Measurements from ENCODE around the gene NUTM2F.
"Not testable (repeated sequence)": the region's sequence is repeated elsewhere in the genome, so short reads cannot be mapped to it uniquely, and the experiment has no call there.

DNA sequence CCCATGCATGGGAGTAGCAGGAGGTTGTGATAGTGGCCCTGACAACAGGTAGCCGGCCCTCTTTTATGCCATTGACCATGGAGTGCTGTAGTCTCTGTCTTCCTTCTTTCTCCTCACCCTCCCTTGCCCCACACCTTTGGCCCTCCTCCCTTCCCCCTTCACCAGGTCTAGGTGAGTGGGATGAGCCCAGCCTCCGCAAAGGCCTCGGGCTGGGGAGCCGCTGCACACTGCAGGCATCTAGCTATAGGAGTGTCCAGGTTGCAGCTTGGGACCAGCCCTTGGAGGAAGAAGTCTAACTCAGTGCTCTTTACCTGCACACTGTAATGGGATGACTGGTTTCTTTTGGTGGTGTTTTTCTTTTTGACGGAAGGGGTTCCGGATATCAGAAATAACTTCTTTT is 12.3 kb upstream of the NUTM2F start:
- TF ChIP-seq, protein P1, sequence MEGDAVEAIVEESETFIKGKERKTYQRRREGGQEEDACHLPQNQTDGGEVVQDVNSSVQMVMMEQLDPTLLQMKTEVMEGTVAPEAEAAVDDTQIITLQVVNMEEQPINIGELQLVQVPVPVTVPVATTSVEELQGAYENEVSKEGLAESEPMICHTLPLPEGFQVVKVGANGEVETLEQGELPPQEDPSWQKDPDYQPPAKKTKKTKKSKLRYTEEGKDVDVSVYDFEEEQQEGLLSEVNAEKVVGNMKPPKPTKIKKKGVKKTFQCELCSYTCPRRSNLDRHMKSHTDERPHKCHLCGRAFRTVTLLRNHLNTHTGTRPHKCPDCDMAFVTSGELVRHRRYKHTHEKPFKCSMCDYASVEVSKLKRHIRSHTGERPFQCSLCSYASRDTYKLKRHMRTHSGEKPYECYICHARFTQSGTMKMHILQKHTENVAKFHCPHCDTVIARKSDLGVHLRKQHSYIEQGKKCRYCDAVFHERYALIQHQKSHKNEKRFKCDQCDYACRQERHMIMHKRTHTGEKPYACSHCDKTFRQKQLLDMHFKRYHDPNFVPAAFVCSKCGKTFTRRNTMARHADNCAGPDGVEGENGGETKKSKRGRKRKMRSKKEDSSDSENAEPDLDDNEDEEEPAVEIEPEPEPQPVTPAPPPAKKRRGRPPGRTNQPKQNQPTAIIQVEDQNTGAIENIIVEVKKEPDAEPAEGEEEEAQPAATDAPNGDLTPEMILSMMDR (IDR thresholded peaks at IDR 0.05) = not testable (repeated sequence)
- TF ChIP-seq POLR2A (IDR thresholded peaks at IDR 0.05) = not testable (repeated sequence)
